Esophagus muscularis mucosa (tissue), 4 donors: ENCODE data around the gene CENPK. TPM values are rescaled to one million over a fixed set of nuclear protein-coding genes. Genes with fewer than 3 reads are reported as not detected.

Source experiments
- DNase-seq: peaks from one replicate; pipeline ENCODE4 v3.0.0-alpha.2; 2017; ENCODE audit errors: extremely low spot score
- H3K27ac ChIP-seq, 4 donors: fragments of 200-600 bp; sonication (generic); replicated peaks in 1 of 4; 1 replicate in 3 of 4; 2 replicates in 1 of 4; pipeline ENCODE4 v1.5.1; 2016 to 2019; ENCODE audit warnings: mild to moderate bottlenecking in 1 of 4
- H3K27me3 ChIP-seq, 4 donors: fragments of 200-600 bp; sonication (generic); one replicate each; pipeline versions ENCODE4 v1.5.1 to v1.6.0; 2016 to 2019
- H3K36me3 ChIP-seq, 4 donors: fragments of 200-600 bp; sonication (generic); one replicate each; pipeline ENCODE4 v1.5.1; 2016 to 2019
- H3K4me1 ChIP-seq, 4 donors: fragments of 200-600 bp; sonication (generic); one replicate each; pipeline ENCODE4 v1.5.1; 2016 to 2019
- H3K4me3 ChIP-seq, 4 donors: fragments of 200-600 bp; sonication (generic); 1 replicate in 2 of 4; 2 replicates in 2 of 4; pipeline ENCODE4 v1.5.1; 2016 to 2019; ENCODE audit warnings: mild to moderate bottlenecking in 4 of 4, moderate library complexity in 1 of 4
- H3K9me3 ChIP-seq, 4 donors: fragments of 200-600 bp; sonication (generic); 1 replicate in 3 of 4; 2 replicates in 1 of 4; pipeline ENCODE4 v1.5.1; 2016 to 2019
- EP300 ChIP-seq: sonication (generic); formaldehyde crosslinking; IDR thresholded peaks from one replicate; pipeline ENCODE4 v1.6.1; 2017; ENCODE audit warnings: antibody characterized with exemption
- POLR2A ChIP-seq: fragments of 450-650 bp; IDR thresholded peaks from one replicate; pipeline ENCODE4 v1.6.1; 2017; ENCODE audit warnings: antibody characterized with exemption, moderate library complexity, mild to moderate bottlenecking, low read depth
- POLR2AphosphoS5 ChIP-seq, 2 donors: sonication (generic); formaldehyde crosslinking; IDR thresholded peaks; one replicate each; pipeline ENCODE4 v1.6.1; 2017; ENCODE audit warnings: antibody characterized with exemption in 2 of 2
- WGBS: methylation state at CpG from one replicate; pipeline ENCODE4 v1.1.5; 2018; 5-methylcytosine and 5-hydroxymethylcytosine counted together
- intact Hi-C: fragments of 100-400 bp; cut with DNase I; formaldehyde crosslinking; loops from one replicate; pipeline ENCODE4 v1.15.1; 2023
- total RNA-seq, 4 donors: library from RNA; depleted of rRNA; stranded (reverse); fragments of >200 nt; gene quantifications; one replicate each; pipeline versions ENCODE4 v1.1.0 to v1.2.1, GENCODE V29; 2016
- TF ChIP-seq, protein P1 (sequence below), 3 experiments: fragments of 200-600 bp in 2 of 3; fragments of 450-650 bp in 1 of 3; sonication (generic) in 2 of 3; IDR thresholded peaks; one replicate each; pipeline ENCODE4 v1.5.1; 2017 to 2019; ENCODE audit warnings: antibody characterized with exemption in 3 of 3, mild to moderate bottlenecking in 2 of 3, moderate library complexity in 1 of 3

Gene CENPK
- total RNA-seq, 4 donors from 2014 or later, result 0.57 to 1.2 TPM; not detected in 2

DNA sequence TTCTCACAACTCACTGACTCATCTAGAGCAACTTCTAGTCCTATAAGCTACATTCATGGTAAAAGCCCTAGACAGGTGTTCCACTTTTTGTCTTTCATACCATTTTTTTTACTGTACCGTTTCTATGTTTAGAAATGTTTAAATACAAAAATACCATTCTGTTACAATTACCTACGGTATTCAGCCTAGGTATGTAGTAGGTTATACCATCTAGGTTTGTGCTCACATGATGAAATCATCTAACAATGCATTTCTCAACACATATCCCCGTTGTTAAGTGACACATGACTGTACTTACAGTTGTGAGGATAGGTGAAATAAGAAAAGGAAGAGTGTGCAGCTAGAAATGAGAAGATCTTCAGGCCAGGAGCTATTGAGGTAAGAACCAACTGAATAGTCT lies 6.2 kb downstream of the CENPK start:
- peaks cover 0 to under 1% (median 0%) of the 10 kb centered on the region in 4 donors for H3K4me1 ChIP-seq
- H3K4me3 ChIP-seq, result no peak overlapping the region
- 88% methylated on average over 3 of the region's 3 CpGs for WGBS
- DNase-seq, result no peak
- TF ChIP-seq, protein P1, sequence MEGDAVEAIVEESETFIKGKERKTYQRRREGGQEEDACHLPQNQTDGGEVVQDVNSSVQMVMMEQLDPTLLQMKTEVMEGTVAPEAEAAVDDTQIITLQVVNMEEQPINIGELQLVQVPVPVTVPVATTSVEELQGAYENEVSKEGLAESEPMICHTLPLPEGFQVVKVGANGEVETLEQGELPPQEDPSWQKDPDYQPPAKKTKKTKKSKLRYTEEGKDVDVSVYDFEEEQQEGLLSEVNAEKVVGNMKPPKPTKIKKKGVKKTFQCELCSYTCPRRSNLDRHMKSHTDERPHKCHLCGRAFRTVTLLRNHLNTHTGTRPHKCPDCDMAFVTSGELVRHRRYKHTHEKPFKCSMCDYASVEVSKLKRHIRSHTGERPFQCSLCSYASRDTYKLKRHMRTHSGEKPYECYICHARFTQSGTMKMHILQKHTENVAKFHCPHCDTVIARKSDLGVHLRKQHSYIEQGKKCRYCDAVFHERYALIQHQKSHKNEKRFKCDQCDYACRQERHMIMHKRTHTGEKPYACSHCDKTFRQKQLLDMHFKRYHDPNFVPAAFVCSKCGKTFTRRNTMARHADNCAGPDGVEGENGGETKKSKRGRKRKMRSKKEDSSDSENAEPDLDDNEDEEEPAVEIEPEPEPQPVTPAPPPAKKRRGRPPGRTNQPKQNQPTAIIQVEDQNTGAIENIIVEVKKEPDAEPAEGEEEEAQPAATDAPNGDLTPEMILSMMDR (IDR thresholded peaks at IDR 0.05), result no peak
- TF ChIP-seq EP300, result no peak
- no peak for TF ChIP-seq POLR2A
- no peak for TF ChIP-seq POLR2AphosphoS5 (IDR thresholded peaks at IDR 0.05)
- H3K9me3 ChIP-seq, result no peaks in the 10 kb centered on the region
- no peaks in the 10 kb centered on the region for H3K27me3 ChIP-seq
- no peaks in the 10 kb centered on the region for H3K36me3 ChIP-seq
- no peak overlapping the region for H3K27ac ChIP-seq
- intact Hi-C loops, result no loop called here

DNA sequence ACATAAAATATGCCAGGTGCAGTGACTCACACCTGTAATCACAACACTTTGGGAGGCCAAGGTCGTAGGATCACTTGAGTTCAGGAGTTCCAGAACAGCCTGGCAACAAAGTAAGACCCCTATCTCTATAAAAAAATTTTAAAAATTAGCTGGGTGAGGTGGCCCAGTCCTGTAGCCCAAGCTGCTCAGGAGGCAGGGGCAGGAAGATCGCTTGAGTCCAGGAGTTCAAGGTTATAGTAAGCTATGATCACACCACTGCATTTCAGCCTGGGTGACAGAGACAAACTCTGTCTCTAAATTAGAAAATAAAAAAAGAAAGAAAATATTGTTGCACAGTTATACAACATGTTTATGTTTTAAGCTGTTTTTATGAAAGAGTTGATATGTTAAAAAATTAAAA lies 6.8 kb downstream of the CENPK start:
- intact Hi-C loops, result no loop called here
- DNase-seq, result no peak
- H3K27ac ChIP-seq, result no peak overlapping the region
- no peak overlapping the region for H3K4me3 ChIP-seq
- 96% methylated on average over 2 of the region's 2 CpGs for WGBS
- TF ChIP-seq POLR2AphosphoS5 (IDR thresholded peaks at IDR 0.05), result no peak
- no peak for TF ChIP-seq POLR2A
- TF ChIP-seq, protein P1 (IDR thresholded peaks at IDR 0.05), result no peak
- TF ChIP-seq EP300, result no peak
- no peaks in the 10 kb centered on the region for H3K27me3 ChIP-seq
- no peaks in the 10 kb centered on the region for H3K36me3 ChIP-seq
- H3K4me1 ChIP-seq, result no peaks in the 10 kb centered on the region
- no peaks in the 10 kb centered on the region for H3K9me3 ChIP-seq

DNA sequence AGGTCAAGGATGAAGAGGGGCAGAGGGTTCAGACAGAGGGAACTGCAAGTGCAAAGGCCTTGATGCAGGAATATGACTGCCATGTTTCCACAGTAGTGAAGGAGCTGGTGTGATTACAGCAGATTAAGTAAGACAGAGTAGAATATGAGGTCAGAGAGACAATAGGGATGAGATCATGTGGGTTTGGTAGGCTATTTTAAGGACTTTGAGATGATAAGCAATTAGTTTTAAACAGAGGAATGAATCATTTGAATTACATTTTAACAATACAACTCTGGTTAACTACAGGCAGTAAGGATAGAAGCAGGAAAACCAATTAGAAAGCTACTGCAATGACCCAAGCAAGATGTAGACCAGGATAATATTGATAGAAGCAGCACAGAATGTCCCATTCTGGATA lies 7.7 kb downstream of the CENPK start:
- no peaks in the 10 kb centered on the region for H3K4me1 ChIP-seq
- H3K36me3 ChIP-seq, result no peaks in the 10 kb centered on the region
- H3K4me3 ChIP-seq, result no peak overlapping the region
- no peak overlapping the region for H3K27ac ChIP-seq
- no peak for DNase-seq
- H3K9me3 ChIP-seq, result no peaks in the 10 kb centered on the region
- intact Hi-C loops, result no loop called here
- TF ChIP-seq POLR2AphosphoS5 (IDR thresholded peaks at IDR 0.05) (no peak), EP300 (no peak), POLR2A (no peak)
- TF ChIP-seq, protein P1 (IDR thresholded peaks at IDR 0.05), result no peak
- no peaks in the 10 kb centered on the region for H3K27me3 ChIP-seq

DNA sequence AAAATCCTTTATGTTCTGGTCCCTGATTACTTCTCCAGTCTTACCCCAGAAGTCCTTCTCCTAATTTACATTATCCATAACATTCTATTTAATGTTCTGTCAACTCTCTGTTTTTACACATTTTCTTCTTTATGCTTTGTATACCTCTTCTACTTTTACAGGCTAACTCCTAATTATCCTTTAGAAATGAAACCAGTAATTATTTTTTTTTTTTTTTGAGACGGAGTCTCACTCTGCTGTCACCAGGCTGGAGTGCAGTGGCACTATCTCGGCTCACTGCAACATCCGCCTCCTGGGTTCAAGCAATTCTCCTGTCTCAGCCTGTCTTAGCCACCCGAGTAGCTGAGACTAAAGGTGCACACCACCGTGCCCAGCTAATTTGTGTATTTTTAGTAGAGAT lies 9.0 kb downstream of the CENPK start:
- no peak for DNase-seq
- Histone ChIP-seq H3K27ac (no peak overlapping the region), H3K36me3 (no peaks in the 10 kb centered on the region), H3K4me3 (no peak overlapping the region), H3K27me3 (no peaks in the 10 kb centered on the region), H3K9me3 (no peaks in the 10 kb centered on the region), H3K4me1 (no peaks in the 10 kb centered on the region)
- intact Hi-C loops, result no loop called here
- 86% methylated on average over 5 of the region's 5 CpGs for WGBS
- TF ChIP-seq POLR2A, result no peak
- TF ChIP-seq POLR2AphosphoS5 (IDR thresholded peaks at IDR 0.05), result no peak
- TF ChIP-seq, protein P1 (IDR thresholded peaks at IDR 0.05), result no peak
- no peak for TF ChIP-seq EP300

DNA sequence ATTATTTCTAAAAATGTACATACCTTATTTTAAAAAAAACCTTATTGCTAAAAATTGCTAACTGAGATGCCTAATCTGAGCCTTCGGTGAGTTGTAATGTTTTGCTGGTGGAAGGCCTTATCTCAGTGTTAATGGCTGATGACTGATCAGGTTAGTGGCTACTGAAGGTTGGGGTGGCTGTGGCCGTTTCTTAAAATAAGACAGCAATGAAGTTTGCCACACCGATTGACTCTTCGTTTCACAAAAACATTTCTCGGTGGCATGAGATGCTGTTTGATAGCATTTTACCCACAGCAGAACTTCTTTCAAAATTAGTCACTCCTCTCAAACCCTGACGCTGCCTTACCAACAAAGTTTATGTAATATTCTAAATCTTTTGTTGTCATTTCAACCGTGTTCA lies 14.7 kb downstream of the CENPK start:
- Histone ChIP-seq H3K27me3 (no peaks in the 10 kb centered on the region), H3K4me1 (no peaks in the 10 kb centered on the region), H3K36me3 (no peaks in the 10 kb centered on the region), H3K27ac (no peak overlapping the region), H3K9me3 (no peaks in the 10 kb centered on the region), H3K4me3 (no peak overlapping the region)
- intact Hi-C loops, result no loop called here
- WGBS, result 93% methylated on average over 7 of the region's 7 CpGs
- DNase-seq, result no peak
- TF ChIP-seq POLR2A (no peak), POLR2AphosphoS5 (IDR thresholded peaks at IDR 0.05) (no peak), EP300 (no peak)
- TF ChIP-seq, protein P1 (IDR thresholded peaks at IDR 0.05), result no peak
